ENCODE results near the gene UBR7. TPM values are rescaled to one million over a fixed set of nuclear protein-coding genes. Genes with fewer than 3 reads are reported as not detected.

Gene UBR7
- total RNA-seq, 1 experiment from 2014 or later = 61.3 TPM

- Histone ChIP-seq H3F3A (ENCODE audit: low read length, unreplicated experiment) (no peaks in the 10 kb centered on the region), H3K9ac (ENCODE audit: low read length) (no peak overlapping the region), H3K9me3 (ENCODE audit: low read length) (no peaks in the 10 kb centered on the region), H3K4me3 (ENCODE audit: low read length) (no peak overlapping the region), H3K36me3 (ENCODE audit: low read depth, low read length) (no peaks in the 10 kb centered on the region), H3K9me2 (replicated peaks; ENCODE audit: low read length) (no peaks in the 10 kb centered on the region), H2AFZ (ENCODE audit: low read length) (no peak overlapping the region), H3K27me3 (ENCODE audit: low read length) (no peaks in the 10 kb centered on the region), H4K20me1 (ENCODE audit: low read length) (no peaks in the 10 kb centered on the region), H3K4me2 (ENCODE audit: low read length) (no peak overlapping the region), H3K4me1 (ENCODE audit: insufficient read depth, low read length) (peaks cover 6% of the 10 kb centered on the region; the same call in 1 of the 2 replicates), H3K79me2 (ENCODE audit: low read length) (no peaks in the 10 kb centered on the region), H3K27ac (ENCODE audit: low read length) (no peak overlapping the region)
- ChIA-PET CTCF (no interaction called here), POLR2A (ENCODE audit: unreplicated experiment) (no interaction called here)
- BruUV-seq (replicated peaks) = no TSS peak
- ATAC-seq (no peak), DNase-seq (no peak)
- intact Hi-C loops (cut with micrococcal nuclease) = no loop called here
- TF ChIP-seq EZH2phosphoT487 (IDR thresholded peaks at IDR 0.05; ENCODE audit: borderline replicate concordance, low read length) = no peak
- no peak for TF ChIP-seq EZH2 (IDR thresholded peaks at IDR 0.05; ENCODE audit: low read length, unreplicated experiment)
- TF ChIP-seq CTCF (conservative IDR thresholded peaks at IDR 0.05; ENCODE audit: low read depth, low read length) = no peak
Observed at GRCh38 chr14:93195316-93195999, 11.6 kb upstream of the UBR7 start.

DNA sequence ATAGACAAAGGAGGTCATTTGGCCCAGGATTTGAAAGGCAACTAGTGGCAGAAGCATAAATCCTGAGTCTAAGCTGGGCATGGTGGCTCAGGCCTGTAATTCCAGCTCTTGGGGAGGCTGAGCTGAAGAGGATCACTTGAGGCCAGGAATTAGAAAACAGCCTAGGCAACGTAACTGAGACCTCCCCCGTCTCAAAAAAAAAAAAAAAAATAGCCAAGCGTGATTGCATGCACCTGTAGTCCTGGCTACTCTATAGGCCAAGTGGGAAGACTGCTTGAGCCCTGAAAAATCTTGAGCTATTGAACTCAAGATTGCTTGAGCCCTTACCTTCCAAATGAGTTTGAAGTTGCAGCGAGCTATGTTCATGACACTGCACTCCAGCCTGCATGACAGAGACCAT lies 8.0 kb upstream of the UBR7 start:
- POLR2A ChIA-PET (ENCODE audit: unreplicated experiment) = no interaction called here
- H3K36me3 ChIP-seq (ENCODE audit: low read depth, low read length) = no peaks in the 10 kb centered on the region
- ATAC-seq (no peak), DNase-seq (no peak)
- H2AFZ ChIP-seq (ENCODE audit: low read length) = no peak overlapping the region
- no peaks in the 10 kb centered on the region for H3K4me1 ChIP-seq (ENCODE audit: insufficient read depth, low read length)
- no peaks in the 10 kb centered on the region for H3F3A ChIP-seq (ENCODE audit: low read length, unreplicated experiment)
- H3K4me2 ChIP-seq (ENCODE audit: low read length) = no peak overlapping the region
- no TSS peak for BruUV-seq (replicated peaks)
- no peak overlapping the region for H3K27ac ChIP-seq (ENCODE audit: low read length)
- H4K20me1 ChIP-seq (ENCODE audit: low read length) = no peaks in the 10 kb centered on the region
- H3K79me2 ChIP-seq (ENCODE audit: low read length) = 0 out of 2 replicates have a peak, but pooled peaks cover 6% of the 10 kb centered on the region
- no peak overlapping the region for H3K9ac ChIP-seq (ENCODE audit: low read length)
- H3K4me3 ChIP-seq (ENCODE audit: low read length) = no peak overlapping the region
- no peaks in the 10 kb centered on the region for H3K9me2 ChIP-seq (replicated peaks; ENCODE audit: low read length)
- no peaks in the 10 kb centered on the region for H3K27me3 ChIP-seq (ENCODE audit: low read length)
- intact Hi-C loops (cut with micrococcal nuclease) = no loop called here
- CTCF ChIA-PET = interaction anchor here (0.7 kb wide), 1 partner anchor 1161 kb away, joined by 6 read pairs; no protein-coding TSS in a partner anchor
- H3K9me3 ChIP-seq (ENCODE audit: low read length) = no peaks in the 10 kb centered on the region
- TF ChIP-seq EZH2phosphoT487 (IDR thresholded peaks at IDR 0.05; ENCODE audit: borderline replicate concordance, low read length) = no peak
- no peak for TF ChIP-seq EZH2 (IDR thresholded peaks at IDR 0.05; ENCODE audit: low read length, unreplicated experiment)
- TF ChIP-seq CTCF (conservative IDR thresholded peaks at IDR 0.05; ENCODE audit: low read depth, low read length) = no peak

DNA sequence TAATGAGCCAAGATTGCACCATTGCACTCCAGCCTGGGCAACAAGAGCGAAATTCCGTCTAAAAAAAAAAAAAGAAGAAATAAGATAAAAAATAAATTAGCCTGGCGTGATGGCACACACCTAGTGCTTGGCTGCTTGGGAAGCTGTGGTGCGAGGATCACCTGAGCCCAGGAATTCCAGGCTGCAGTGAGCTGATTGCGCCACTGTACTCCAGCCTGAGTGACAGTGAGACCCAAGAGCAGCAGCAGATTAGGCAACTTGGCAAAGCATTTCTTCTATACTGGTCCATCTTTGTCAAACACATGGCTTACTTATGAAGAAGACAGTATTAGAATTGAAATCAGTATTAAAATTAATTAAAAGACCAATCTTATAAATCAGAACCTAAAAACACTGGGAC lies 6.5 kb upstream of the UBR7 start:
- 0 out of 2 replicates have a peak, but pooled peaks cover 3% of the 10 kb centered on the region for H3K4me1 ChIP-seq (ENCODE audit: insufficient read depth, low read length)
- H3K79me2 ChIP-seq (ENCODE audit: low read length) = peaks cover 21% of the 10 kb centered on the region
- no peak overlapping the region for H3K9ac ChIP-seq (ENCODE audit: low read length)
- no peaks in the 10 kb centered on the region for H3F3A ChIP-seq (ENCODE audit: low read length, unreplicated experiment)
- H3K4me2 ChIP-seq (ENCODE audit: low read length) = no peak overlapping the region
- no peaks in the 10 kb centered on the region for H3K36me3 ChIP-seq (ENCODE audit: low read depth, low read length)
- intact Hi-C loops (cut with micrococcal nuclease) = no loop called here
- ChIA-PET CTCF (no interaction called here), POLR2A (ENCODE audit: unreplicated experiment) (no interaction called here)
- no peak for DNase-seq
- no peak overlapping the region for H2AFZ ChIP-seq (ENCODE audit: low read length)
- no peak for TF ChIP-seq EZH2 (IDR thresholded peaks at IDR 0.05; ENCODE audit: low read length, unreplicated experiment)
- TF ChIP-seq CTCF (conservative IDR thresholded peaks at IDR 0.05; ENCODE audit: low read depth, low read length) = no peak
- H4K20me1 ChIP-seq (ENCODE audit: low read length) = no peaks in the 10 kb centered on the region
- no peak for ATAC-seq
- BruUV-seq (replicated peaks) = no TSS peak
- H3K9me3 ChIP-seq (ENCODE audit: low read length) = no peaks in the 10 kb centered on the region
- no peak overlapping the region for H3K27ac ChIP-seq (ENCODE audit: low read length)
- H3K27me3 ChIP-seq (ENCODE audit: low read length) = no peaks in the 10 kb centered on the region
- H3K9me2 ChIP-seq (replicated peaks; ENCODE audit: low read length) = no peaks in the 10 kb centered on the region
- H3K4me3 ChIP-seq (ENCODE audit: low read length) = no peak overlapping the region

Data from PC-3 (cell line).